HT1080 (cell line): ENCODE data around the gene IAPP. TPM values are rescaled to one million over a fixed set of nuclear protein-coding genes. Genes with fewer than 3 reads are reported as not detected.
A peak's percentile ranks its signal among the peaks of the same experiment; 100 is the strongest.
"Not testable (repeated sequence)": the region's sequence is repeated elsewhere in the genome, so short reads cannot be mapped to it uniquely, and the experiment has no call there.

Source experiments
- DNase-seq: peaks from one replicate; pipeline ENCODE4 v3.0.0-alpha.2; 2015; ENCODE audit warnings: low read depth
- total RNA-seq: library from RNA; depleted of rRNA; stranded (reverse); fragments of >200 nt; shearing (Covaris generic); gene quantifications from 2 replicates; pipeline ENCODE4 v1.2.3, GENCODE V29; 2014; rRNA removed

Gene IAPP
- total RNA-seq, 1 experiment from 2014 or later = not detected

DNA sequence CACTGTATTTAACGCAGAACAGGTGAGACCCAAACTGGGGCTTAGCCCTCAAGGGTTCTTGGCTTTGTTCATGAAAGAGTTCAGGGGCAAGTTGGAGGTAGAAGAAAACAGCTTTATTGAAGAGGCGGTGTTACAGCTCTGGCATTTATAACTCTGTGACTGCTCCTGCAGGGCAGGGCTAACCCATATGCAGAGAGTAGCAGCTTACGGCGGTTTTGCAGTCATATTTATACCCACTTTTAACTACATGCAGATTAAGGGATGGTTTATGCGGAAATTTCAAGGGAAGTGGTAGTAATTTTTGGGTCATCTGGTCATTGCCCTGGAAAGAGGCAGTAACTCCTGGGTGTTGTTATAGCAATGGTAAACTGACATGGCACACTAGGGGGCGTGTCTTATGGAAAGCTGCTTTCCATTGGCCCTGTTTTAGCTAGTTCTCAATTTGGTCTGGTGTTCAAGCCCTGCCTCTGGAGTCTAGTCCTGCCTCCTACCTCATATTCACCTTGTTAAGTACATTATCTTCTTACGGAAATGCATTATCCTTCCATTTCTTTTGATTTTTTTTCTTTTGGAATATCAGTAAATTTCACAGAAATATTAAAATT, 1.8 kb upstream of the IAPP start:
- no peak for DNase-seq

- DNase-seq = no peak
These were observed 6.5 kb downstream of the IAPP start for GRCh38 chr12:21379218-21379617.

- not testable (repeated sequence) for DNase-seq
These were observed 8.6 kb downstream of the IAPP start for GRCh38 chr12:21381320-21381719.

DNA sequence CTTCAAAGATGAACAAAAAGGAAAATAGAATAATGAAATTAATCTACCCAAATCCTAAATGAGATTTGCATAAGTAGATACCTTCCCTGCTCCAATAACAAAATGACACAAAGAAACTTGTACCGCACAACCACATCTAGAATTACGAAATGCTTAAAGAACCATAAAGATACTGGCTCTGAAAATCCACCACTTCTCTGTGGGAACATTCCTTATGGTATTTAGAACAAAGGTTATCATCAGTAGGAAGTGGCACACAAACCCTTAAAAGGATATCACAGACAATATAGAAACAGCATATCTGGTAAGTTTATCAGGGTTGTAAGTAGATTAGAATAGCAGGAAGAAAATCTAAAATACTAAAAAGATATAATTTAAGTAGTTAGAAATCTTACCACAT, 11.6 kb downstream of the IAPP start:
- no peak for DNase-seq

GRCh38 chr12:21387174-21387573, 14.5 kb downstream of the IAPP start:
- no peak for DNase-seq

- DNase-seq = no peak
These were observed 19.7 kb downstream of the IAPP start for GRCh38 chr12:21392384-21392783.

- DNase-seq = not testable (repeated sequence)
These were observed 22.3 kb downstream of the IAPP start for GRCh38 chr12:21394828-21395626.

- DNase-seq = peak; percentile 26
These were observed 40.9 kb downstream of the IAPP start for GRCh38 chr12:21413369-21414277.

- peak; percentile 42 for DNase-seq
These were observed 43.9 kb downstream of the IAPP start for GRCh38 chr12:21416511-21417121.

DNA sequence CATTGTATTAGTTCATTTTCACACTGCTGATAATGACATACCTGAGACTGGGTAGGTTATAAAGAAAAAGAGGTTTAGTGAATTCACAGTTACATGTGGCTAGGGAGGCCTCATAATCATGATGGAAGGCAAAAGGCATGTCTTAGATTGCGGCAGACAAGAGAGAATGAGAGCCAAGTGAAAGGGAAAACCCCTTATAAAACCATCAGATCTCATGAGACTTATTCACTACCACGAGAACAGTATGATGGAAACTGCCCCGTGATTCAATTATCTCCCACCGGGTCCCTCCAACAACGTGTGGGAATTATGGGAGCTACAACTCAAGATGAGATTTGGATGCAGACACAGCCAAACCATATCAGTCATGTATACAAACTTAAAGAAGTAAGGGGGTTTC, 45.7 kb downstream of the IAPP start:
- DNase-seq = not testable (repeated sequence)

GRCh38 chr12:21419009-21419699, 46.5 kb downstream of the IAPP start:
- not testable (repeated sequence) for DNase-seq

DNA sequence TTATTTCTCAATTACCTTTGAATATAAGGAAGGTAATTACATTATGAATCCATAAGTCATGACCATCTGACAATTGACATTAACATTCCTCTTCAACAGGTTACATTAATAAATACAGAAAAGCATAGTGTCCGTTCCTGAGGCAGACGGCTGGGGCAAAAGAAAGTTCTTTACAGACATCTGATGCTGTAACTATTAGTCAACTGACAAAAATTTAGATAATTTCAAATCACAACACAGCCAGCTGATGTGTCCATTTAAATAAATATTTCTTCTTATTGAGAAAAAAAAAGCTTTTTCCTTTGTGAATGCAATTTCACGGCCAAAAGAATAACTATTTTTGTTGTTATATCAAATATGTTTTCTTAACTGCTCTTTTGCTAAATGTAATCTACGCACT, 55.5 kb downstream of the IAPP start:
- no peak for DNase-seq

Other genes with a start within 250 kb of the IAPP start
- gene SLCO1B1, start 241.7 kb upstream of the IAPP start, total RNA-seq = 0.07 TPM in 1 of 2 replicates, not detected in the other
- gene SLCO1A2, start 38.0 kb upstream of the IAPP start, total RNA-seq = not detected in 2 replicates
- gene PYROXD1, start 64.8 kb downstream of the IAPP start, total RNA-seq = 8.8 and 10.2 TPM in 2 replicates
- 77.9 and 80.2 TPM in 2 replicates for gene RECQL, start 128.7 kb downstream of the IAPP start, total RNA-seq
- gene GOLT1B, start 128.9 kb downstream of the IAPP start, total RNA-seq = 20.0 and 29.5 TPM in 2 replicates
- gene SPX, start 153.4 kb downstream of the IAPP start, total RNA-seq = 0.07 and 1.2 TPM in 2 replicates
- gene GYS2, start 231.9 kb downstream of the IAPP start, total RNA-seq = not detected in 2 replicates